ENCODE results near the gene STYXL2. TPM values are rescaled to one million over a fixed set of nuclear protein-coding genes. Genes with fewer than 3 reads are reported as not detected.

STYXL2 gene
- total and polyA plus RNA-seq, 9 donors = 0.08 to 0.30 (median 0.15) TPM; not detected in 2

GRCh38 chr1:167130829-167131510 lies 37.1 kb downstream of the STYXL2 start:
- H3K36me3 ChIP-seq = no peaks in the 10 kb centered on the region
- WGBS, 3 donors = 60 to 76% (median 71%) methylated on average over 4 of the region's 4 CpGs
- TF ChIP-seq CTCF (IDR thresholded peaks at IDR 0.05) = no peak
- TF ChIP-seq POLR2A (IDR thresholded peaks at IDR 0.05) = no peak
- TF ChIP-seq EP300 (IDR thresholded peaks at IDR 0.05) = no peak
- no peaks in the 10 kb centered on the region for H3K9me3 ChIP-seq
- no peaks in the 10 kb centered on the region for H3K4me1 ChIP-seq (ENCODE audit: insufficient read depth)
- H3K27me3 ChIP-seq = no peaks in the 10 kb centered on the region
- H3K27ac ChIP-seq = no peak overlapping the region
- H3K4me3 ChIP-seq = no peak overlapping the region
- DNase-seq = no peak
- intact Hi-C loops (cut with DNase I) = no loop called here

GRCh38 chr1:167132301-167133010 lies 38.6 kb downstream of the STYXL2 start:
- no peaks in the 10 kb centered on the region for H3K36me3 ChIP-seq
- no peaks in the 10 kb centered on the region for H3K9me3 ChIP-seq
- H3K27me3 ChIP-seq = no peaks in the 10 kb centered on the region
- H3K4me1 ChIP-seq (ENCODE audit: insufficient read depth) = no peaks in the 10 kb centered on the region
- DNase-seq = no peak
- H3K4me3 ChIP-seq = no peak overlapping the region
- no peak overlapping the region for H3K27ac ChIP-seq
- intact Hi-C loops (cut with DNase I) = no loop called here
- TF ChIP-seq POLR2A (IDR thresholded peaks at IDR 0.05) (no peak), EP300 (IDR thresholded peaks at IDR 0.05) (no peak), CTCF (IDR thresholded peaks at IDR 0.05) (no peak)
- 64 to 75% (median 70%) methylated on average over 8 of the region's 8 CpGs for WGBS, 3 donors

GRCh38 chr1:167135281-167135840 lies 41.5 kb downstream of the STYXL2 start:
- Histone ChIP-seq H3K4me1 (ENCODE audit: insufficient read depth) (no peaks in the 10 kb centered on the region), H3K27me3 (no peaks in the 10 kb centered on the region), H3K9me3 (no peaks in the 10 kb centered on the region), H3K27ac (no peak overlapping the region), H3K4me3 (no peak overlapping the region), H3K36me3 (no peaks in the 10 kb centered on the region)
- intact Hi-C loops (cut with DNase I) = no loop called here
- no peak for DNase-seq
- 73 to 78% (median 74%) methylated on average over 4 of the region's 4 CpGs for WGBS, 3 donors
- TF ChIP-seq POLR2A (IDR thresholded peaks at IDR 0.05) = no peak
- TF ChIP-seq CTCF (IDR thresholded peaks at IDR 0.05) = no peak
- no peak for TF ChIP-seq EP300 (IDR thresholded peaks at IDR 0.05)

GRCh38 chr1:167136191-167136614 lies 42.3 kb downstream of the STYXL2 start:
- DNase-seq = no peak
- Histone ChIP-seq H3K9me3 (no peaks in the 10 kb centered on the region), H3K27me3 (no peaks in the 10 kb centered on the region), H3K4me1 (ENCODE audit: insufficient read depth) (no peaks in the 10 kb centered on the region), H3K4me3 (no peak overlapping the region), H3K36me3 (no peaks in the 10 kb centered on the region), H3K27ac (no peak overlapping the region)
- 7 to 17% (median 10%) methylated on average over 2 of the region's 2 CpGs for WGBS, 3 donors
- intact Hi-C loops (cut with DNase I) = no loop called here
- no peak for TF ChIP-seq POLR2A (IDR thresholded peaks at IDR 0.05)
- no peak for TF ChIP-seq CTCF (IDR thresholded peaks at IDR 0.05)
- no peak for TF ChIP-seq EP300 (IDR thresholded peaks at IDR 0.05)
